Gastroesophageal sphincter (tissue), 4 donors: ENCODE data around the gene RIMS1. TPM values are rescaled to one million over a fixed set of nuclear protein-coding genes. Genes with fewer than 3 reads are reported as not detected.
A peak's percentile ranks its signal among the peaks of the same experiment; 100 is the strongest.

Experiments used
- ATAC-seq: fragments of 150-250 bp; one replicate; pipeline ENCODE4 v1.9.1; 2016; ENCODE audit warnings: mild to moderate bottlenecking, moderate library complexity
- H3K27ac ChIP-seq, 4 donors: fragments of 200-600 bp; sonication (generic) in 3 of 4; 1 replicate in 3 of 4; 2 replicates in 1 of 4; pipeline ENCODE4 v1.5.1; 2016 to 2019
- H3K27me3 ChIP-seq: fragments of 200-600 bp; sonication (generic); one replicate; pipeline ENCODE4 v1.5.1; 2019
- H3K36me3 ChIP-seq, 2 donors: fragments of 200-600 bp; sonication (generic); one replicate each; pipeline ENCODE4 v1.5.1; 2019; ENCODE audit warnings: control low read depth in 1 of 2
- H3K4me1 ChIP-seq, 3 donors: fragments of 200-600 bp; sonication (generic); 1 replicate in 2 of 3; 2 replicates in 1 of 3; pipeline ENCODE4 v1.5.1; 2016 to 2019; ENCODE audit warnings: control low read depth in 2 of 3
- H3K4me3 ChIP-seq, 2 donors: fragments of 200-600 bp; sonication (generic); one replicate each; pipeline ENCODE4 v1.5.1; 2019; ENCODE audit warnings: mild to moderate bottlenecking in 1 of 2, moderate library complexity in 1 of 2
- H3K9me3 ChIP-seq, 3 donors: fragments of 200-600 bp; sonication (generic); one replicate each; pipeline ENCODE4 v1.5.1; 2017 to 2019; ENCODE audit warnings: control low read depth in 2 of 3
- CTCF ChIP-seq, 4 experiments: fragments of 200-600 bp in 2 of 4; fragments of 450-650 bp in 2 of 4; sonication (generic) in 1 of 4; IDR thresholded peaks; one replicate each; pipeline ENCODE4 v1.5.1; 2017 to 2019; ENCODE audit warnings: antibody characterized with exemption in 4 of 4, mild to moderate bottlenecking in 2 of 4, moderate library complexity in 2 of 4
- EP300 ChIP-seq: sonication (generic); formaldehyde crosslinking; IDR thresholded peaks from one replicate; pipeline ENCODE4 v1.6.1; 2017; ENCODE audit warnings: antibody characterized with exemption, mild to moderate bottlenecking
- POLR2A ChIP-seq, 2 donors: fragments of 450-650 bp; IDR thresholded peaks; one replicate each; pipeline ENCODE4 v1.6.1; 2017; ENCODE audit warnings: antibody characterized with exemption in 2 of 2, mild to moderate bottlenecking in 2 of 2, moderate library complexity in 1 of 2
- POLR2AphosphoS5 ChIP-seq: sonication (generic); formaldehyde crosslinking; IDR thresholded peaks from one replicate; pipeline ENCODE4 v1.6.1; 2017; ENCODE audit warnings: antibody characterized with exemption
- WGBS, 2 donors: methylation state at CpG; one replicate each; pipeline ENCODE4 v1.1.5; 2018; ENCODE audit warnings: low coverage in 1 of 2; 5-methylcytosine and 5-hydroxymethylcytosine counted together
- total RNA-seq, 4 donors: library from RNA; depleted of rRNA; stranded (reverse); fragments of >200 nt; gene quantifications; one replicate each; pipeline ENCODE4 v1.1.0, GENCODE V29; 2016

Gene RIMS1
- total RNA-seq, result 10 to 100 TPM in 3 of 4 donors, 1 to 10 TPM in 1; 9.3 to 66.5 (median 17.7) TPM

- Histone ChIP-seq H3K4me1 (peaks cover 0 to 14% (median 5%) of the 10 kb centered on the region in 3 donors), H3K9me3 (no peaks in the 10 kb centered on the region), H3K4me3 (peak within 1 kb of the TSS; percentile 4 to 52), H3K27me3 (peaks cover 45% of the 10 kb centered on the region), H3K27ac (no peak within 1 kb of the TSS), H3K36me3 (no peaks in the 10 kb centered on the region)
- 2 to 9% methylated on average over 9 to 11 of the region's 70 CpGs for WGBS, 2 donors
- ATAC-seq, result peak; percentile 27
- TF ChIP-seq CTCF (IDR thresholded peaks at IDR 0.05), result no peak
- no peak for TF ChIP-seq POLR2AphosphoS5
- no peak for TF ChIP-seq POLR2A (IDR thresholded peaks at IDR 0.05)
- TF ChIP-seq EP300, result no peak
Measured at GRCh38 chr6:71886184-71887005, at the start of gene RIMS1. Gene RIMS1 (plus strand): TSS chr6:71886550. CDS start chr6:71887024, 474 bp downstream.

- no peaks in the 10 kb centered on the region for H3K36me3 ChIP-seq
- TF ChIP-seq CTCF (IDR thresholded peaks at IDR 0.05) (no peak), POLR2AphosphoS5 (no peak), POLR2A (IDR thresholded peaks at IDR 0.05) (no peak), EP300 (no peak)
- 63 to 87% methylated on average over 1 of the region's 1 CpG for WGBS, 2 donors
- no peak for ATAC-seq
- H3K27me3 ChIP-seq, result no peaks in the 10 kb centered on the region
- H3K4me1 ChIP-seq, result no peaks in the 10 kb centered on the region
- H3K27ac ChIP-seq, result no peak overlapping the region
- no peak overlapping the region for H3K4me3 ChIP-seq
- H3K9me3 ChIP-seq, result no peaks in the 10 kb centered on the region
Measured at GRCh38 chr6:71851214-71851613, 35.1 kb upstream of the RIMS1 start.

- TF ChIP-seq EP300, result no peak
- TF ChIP-seq POLR2AphosphoS5, result no peak
- TF ChIP-seq POLR2A (IDR thresholded peaks at IDR 0.05), result no peak
- no peak for TF ChIP-seq CTCF (IDR thresholded peaks at IDR 0.05)
Measured at GRCh38 chr6:71852948-71853347, 33.4 kb upstream of the RIMS1 start.

GRCh38 chr6:71855406-71855805 is 30.9 kb upstream of the RIMS1 start:
- no peaks in the 10 kb centered on the region for H3K9me3 ChIP-seq
- H3K4me1 ChIP-seq, result no peaks in the 10 kb centered on the region
- H3K4me3 ChIP-seq, result no peak overlapping the region
- H3K27ac ChIP-seq, result no peak overlapping the region
- no peaks in the 10 kb centered on the region for H3K36me3 ChIP-seq
- 21 to 38% methylated on average over 3 of the region's 3 CpGs for WGBS, 2 donors
- no peaks in the 10 kb centered on the region for H3K27me3 ChIP-seq
- ATAC-seq, result no peak
- TF ChIP-seq EP300 (no peak), POLR2AphosphoS5 (no peak), POLR2A (IDR thresholded peaks at IDR 0.05) (no peak), CTCF (IDR thresholded peaks at IDR 0.05) (no peak)

More at GRCh38 chr6:71852948-71853347, 33.4 kb upstream of the RIMS1 start:
- Histone ChIP-seq H3K4me1 (no peaks in the 10 kb centered on the region), H3K4me3 (no peak overlapping the region), H3K9me3 (no peaks in the 10 kb centered on the region), H3K27ac (no peak overlapping the region), H3K27me3 (no peaks in the 10 kb centered on the region), H3K36me3 (no peaks in the 10 kb centered on the region)
- no peak for ATAC-seq
- WGBS, 2 donors, result 75 to 81% methylated on average over 2 to 3 of the region's 3 CpGs

- Histone ChIP-seq H3K27ac (no peak overlapping the region), H3K4me1 (no peaks in the 10 kb centered on the region), H3K36me3 (no peaks in the 10 kb centered on the region), H3K4me3 (no peak overlapping the region), H3K27me3 (no peaks in the 10 kb centered on the region), H3K9me3 (no peaks in the 10 kb centered on the region)
- ATAC-seq, result no peak
- no peak for TF ChIP-seq EP300
- TF ChIP-seq POLR2A (IDR thresholded peaks at IDR 0.05), result no peak
- TF ChIP-seq POLR2AphosphoS5, result no peak
- no peak for TF ChIP-seq CTCF (IDR thresholded peaks at IDR 0.05)
Measured at GRCh38 chr6:71879016-71879415, 7.3 kb upstream of the RIMS1 start.
